Dendritic cell treated with granulocyte-macrophage colony-stimulating factor and Interleukin-4, amounts not matched to agents 40 ng/mL and 50 ng/mL, for 4 days (primary cell): Measurements from ENCODE around the gene CCR7.
"Not testable (repeated sequence)": the region's sequence is repeated elsewhere in the genome, so short reads cannot be mapped to it uniquely, and the experiment has no call there.

ENCODE experiments used
- H3K27ac Mint-ChIP-seq: one replicate; pipeline ENCODE4 v1.8.0; 2022; ENCODE audit warnings: mild to moderate bottlenecking, mixed read lengths
- H3K27me3 Mint-ChIP-seq: one replicate; pipeline ENCODE4 v1.8.0; 2022; ENCODE audit warnings: mild to moderate bottlenecking, mixed read lengths
- H3K36me3 Mint-ChIP-seq: one replicate; pipeline ENCODE4 v1.8.0; 2022; ENCODE audit warnings: low read depth, mixed read lengths
- H3K4me1 Mint-ChIP-seq: one replicate; pipeline ENCODE4 v1.8.0; 2022; ENCODE audit warnings: low read depth, mixed read lengths
- H3K4me3 Mint-ChIP-seq: one replicate; pipeline ENCODE4 v1.8.0; 2022; ENCODE audit warnings: mild to moderate bottlenecking, moderate library complexity, mixed read lengths
- H3K9me3 Mint-ChIP-seq: one replicate; pipeline ENCODE4 v1.8.0; 2022; ENCODE audit warnings: mixed read lengths
- intact Hi-C: fragments of 100-400 bp; cut with micrococcal nuclease; formaldehyde crosslinking; loops from one replicate; pipeline ENCODE4 v1.15.0; 2022

The CCR7 gene

DNA sequence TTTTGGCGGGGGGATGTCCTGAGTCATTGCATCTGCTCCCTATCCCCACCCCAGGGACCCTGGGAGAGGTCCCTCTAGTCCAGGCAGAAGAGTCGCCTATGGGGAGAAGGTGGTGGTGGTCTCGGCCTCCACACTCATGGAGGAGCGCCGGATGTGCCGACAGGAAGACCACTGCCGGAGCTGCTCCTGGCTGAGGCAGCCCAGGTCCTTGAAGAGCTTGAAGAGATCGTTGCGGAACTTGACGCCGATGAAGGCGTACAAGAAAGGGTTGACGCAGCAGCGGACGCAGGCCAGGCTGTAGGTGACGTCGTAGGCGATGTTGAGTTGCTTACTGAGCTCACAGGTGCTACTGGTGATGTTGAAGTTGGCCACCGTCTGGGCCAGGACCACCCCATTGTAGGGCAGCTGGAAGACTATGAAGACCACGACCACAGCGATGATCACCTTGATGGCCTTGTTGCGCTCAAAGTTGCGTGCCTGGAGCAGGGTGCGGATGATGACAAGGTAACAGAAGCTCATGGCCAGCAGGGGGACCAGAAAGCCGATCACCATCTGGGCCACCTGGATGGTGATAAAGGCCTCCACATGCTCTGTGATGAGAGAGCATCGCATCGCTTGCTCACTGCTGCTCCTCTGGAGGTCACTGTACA lies 10.5 kb downstream of the CCR7 start:
- Mint-ChIP-seq H3K4me1 (peaks cover 15% of the 10 kb centered on the region), H3K27me3 (peaks cover 37% of the 10 kb centered on the region), H3K27ac (peak overlapping the region; percentile 81), H3K9me3 (no peaks in the 10 kb centered on the region), H3K36me3 (no peaks in the 10 kb centered on the region), H3K4me3 (no peak overlapping the region)
- intact Hi-C loops, result no loop called here

DNA sequence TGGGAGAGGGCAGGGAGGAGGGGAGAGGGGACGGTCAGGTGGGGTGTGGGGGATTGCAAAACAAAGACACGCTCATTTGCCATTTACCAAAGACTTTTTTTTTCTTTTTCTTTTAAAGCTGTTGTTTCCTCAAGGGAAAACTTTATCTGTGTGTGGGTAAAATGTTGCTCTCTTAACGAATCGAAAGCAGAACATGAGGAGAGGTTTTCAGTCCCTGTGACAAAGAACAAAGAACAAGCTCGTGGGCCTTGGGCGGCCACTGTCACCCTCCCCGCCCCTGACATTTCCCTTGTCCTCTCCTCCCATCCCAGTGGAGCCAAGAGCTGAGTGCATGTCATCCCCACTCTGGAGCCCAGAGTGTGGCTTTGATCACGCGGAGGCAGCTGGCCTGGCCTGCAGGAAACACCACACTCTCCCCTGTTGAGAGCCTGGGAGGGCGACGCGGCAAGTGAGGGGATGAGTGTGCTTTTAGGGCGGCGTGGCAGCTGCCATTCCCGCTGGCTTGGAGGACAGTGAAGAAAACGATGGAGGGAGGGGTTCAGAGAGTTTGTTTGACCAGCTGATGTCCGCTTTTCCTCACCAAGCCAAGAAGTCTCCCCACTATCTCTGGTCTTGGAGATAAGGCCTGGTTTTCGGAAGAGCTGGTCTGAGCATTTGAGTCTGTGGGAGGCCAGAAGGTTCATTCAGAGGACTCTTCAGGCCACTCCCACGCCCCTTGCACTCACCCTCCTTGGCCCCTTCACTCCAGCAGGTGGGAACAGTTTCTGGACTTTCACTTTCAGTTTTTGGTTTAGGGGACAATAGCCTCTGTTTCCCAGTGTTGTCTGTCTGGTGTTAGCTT lies 11.4 kb downstream of the CCR7 start:
- intact Hi-C loops, result no loop called here
- no peaks in the 10 kb centered on the region for H3K36me3 Mint-ChIP-seq
- H3K4me3 Mint-ChIP-seq, result peak overlapping the region; percentile 45
- H3K27ac Mint-ChIP-seq, result peak overlapping the region; percentile 81
- peaks cover 30% of the 10 kb centered on the region for H3K27me3 Mint-ChIP-seq
- H3K4me1 Mint-ChIP-seq, result peaks cover 15% of the 10 kb centered on the region
- no peaks in the 10 kb centered on the region for H3K9me3 Mint-ChIP-seq

- Mint-ChIP-seq H3K36me3 (no peaks in the 10 kb centered on the region), H3K9me3 (no peaks in the 10 kb centered on the region), H3K27ac (no peak overlapping the region), H3K27me3 (peaks cover 23% of the 10 kb centered on the region), H3K4me1 (peaks cover 15% of the 10 kb centered on the region), H3K4me3 (no peak overlapping the region)
- intact Hi-C loops, result no loop called here
These were observed 12.2 kb downstream of the CCR7 start for GRCh38 chr17:40552806-40553693.

DNA sequence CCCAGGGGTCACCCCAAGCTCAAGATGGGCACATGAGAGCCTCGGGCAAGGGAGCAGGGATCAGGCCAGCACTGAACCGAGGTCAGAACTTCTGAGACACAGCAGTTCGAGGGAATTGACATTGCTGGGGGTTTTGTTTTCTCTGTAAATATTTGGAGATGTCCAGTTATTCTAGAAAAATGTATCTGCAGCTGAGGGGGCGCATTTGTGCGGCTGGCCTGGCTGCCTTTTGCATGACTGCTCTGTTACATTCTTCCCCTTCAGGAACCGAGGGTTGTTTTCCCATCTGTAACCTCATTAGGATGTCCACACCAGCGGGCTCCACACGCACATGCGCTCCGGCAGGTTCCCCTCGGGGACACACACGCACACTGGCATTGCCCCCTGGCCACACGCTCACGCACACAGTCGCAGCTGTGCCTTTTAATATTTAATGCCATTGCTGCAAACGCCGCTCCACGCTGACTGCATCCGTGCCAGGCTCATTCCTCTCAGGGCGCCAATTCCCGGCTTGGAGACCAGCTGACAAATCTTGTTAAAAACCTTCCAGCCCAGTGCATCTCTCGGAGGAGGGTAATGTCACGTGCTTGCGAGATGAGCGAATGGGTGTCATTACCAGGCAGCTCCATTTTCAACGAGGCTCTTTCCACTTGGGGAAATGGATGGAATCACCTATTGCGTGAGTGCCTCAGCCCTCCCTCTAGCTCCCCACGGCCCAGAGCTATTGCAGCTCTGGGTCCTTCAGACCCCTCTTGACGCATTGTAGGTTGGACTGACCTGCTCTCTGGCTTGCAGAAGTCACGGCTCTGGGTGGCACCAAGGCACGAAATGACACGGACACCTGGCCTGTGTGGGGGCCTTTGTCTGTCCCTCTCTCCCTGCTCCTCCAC lies 13.1 kb downstream of the CCR7 start:
- Mint-ChIP-seq H3K4me1 (peaks cover 15% of the 10 kb centered on the region), H3K9me3 (no peaks in the 10 kb centered on the region), H3K27me3 (peaks cover 15% of the 10 kb centered on the region), H3K27ac (no peak overlapping the region), H3K36me3 (no peaks in the 10 kb centered on the region), H3K4me3 (no peak overlapping the region)
- intact Hi-C loops, result no loop called here

DNA sequence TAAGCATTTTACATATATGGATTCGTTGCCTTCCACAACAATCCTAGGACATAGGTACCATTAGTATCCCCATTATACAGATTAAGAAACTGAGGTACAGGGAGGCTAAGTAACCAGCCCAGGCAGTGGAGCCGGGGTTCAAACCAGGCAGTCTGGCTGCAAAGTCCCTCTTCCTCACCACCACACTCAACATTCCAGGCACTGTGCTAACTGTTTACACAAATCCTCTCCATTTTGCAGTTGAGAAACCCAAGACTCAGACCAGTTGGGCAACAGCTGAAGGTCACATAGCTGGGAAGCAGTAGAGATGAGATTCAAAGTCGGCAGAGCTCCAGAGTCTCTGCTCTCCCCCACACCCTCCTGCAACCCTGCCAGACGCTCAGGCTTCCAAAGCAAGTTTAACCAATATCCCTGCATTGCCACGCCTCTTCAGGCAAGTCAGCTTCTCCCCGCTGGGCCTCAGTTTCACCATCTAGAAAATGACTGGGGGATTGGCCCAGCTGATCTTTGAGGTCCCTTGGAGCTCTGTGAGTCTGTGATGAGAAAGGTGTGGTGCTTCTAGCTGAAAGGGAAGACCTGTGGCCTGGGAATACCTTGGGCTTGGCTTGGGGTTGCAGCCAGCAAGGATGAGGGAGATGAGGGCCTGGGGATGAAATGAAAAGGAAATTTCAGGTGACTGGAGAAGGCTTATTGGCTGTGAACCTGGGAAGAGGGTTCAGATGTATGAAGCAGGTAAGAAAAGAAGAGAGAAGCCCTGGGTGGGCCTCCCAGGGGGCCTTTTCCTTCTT lies 14.0 kb downstream of the CCR7 start:
- Mint-ChIP-seq H3K36me3 (no peaks in the 10 kb centered on the region), H3K27me3 (peaks cover 6% of the 10 kb centered on the region), H3K4me1 (peaks cover 15% of the 10 kb centered on the region), H3K9me3 (no peaks in the 10 kb centered on the region), H3K27ac (no peak overlapping the region), H3K4me3 (no peak overlapping the region)
- intact Hi-C loops, result no loop called here

DNA sequence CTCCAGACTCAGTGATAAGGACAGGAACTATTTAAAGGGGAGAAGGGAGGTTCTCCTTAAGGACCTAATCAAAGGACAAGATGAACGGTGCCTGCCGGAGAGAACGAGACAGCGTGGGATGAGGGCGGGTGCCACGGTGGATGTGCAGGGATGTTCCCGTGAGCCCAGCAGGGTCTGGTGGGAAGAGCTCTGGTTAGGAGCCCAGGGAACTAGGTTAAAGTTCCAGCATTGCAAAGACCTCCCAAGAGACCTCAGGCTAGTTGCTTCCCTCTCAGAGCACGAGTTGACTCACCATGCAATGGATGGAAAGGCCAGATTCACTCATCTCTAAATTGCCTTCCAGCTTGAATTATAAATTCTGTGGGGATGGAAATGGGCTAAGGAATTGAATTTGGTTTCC lies 14.7 kb downstream of the CCR7 start:
- peaks cover 3% of the 10 kb centered on the region for H3K27me3 Mint-ChIP-seq
- H3K27ac Mint-ChIP-seq, result no peak overlapping the region
- no peak overlapping the region for H3K4me3 Mint-ChIP-seq
- intact Hi-C loops, result no loop called here
- no peaks in the 10 kb centered on the region for H3K9me3 Mint-ChIP-seq
- H3K4me1 Mint-ChIP-seq, result peaks cover 15% of the 10 kb centered on the region
- no peaks in the 10 kb centered on the region for H3K36me3 Mint-ChIP-seq

GRCh38 chr17:40548982-40549685 lies 16.1 kb downstream of the CCR7 start:
- Mint-ChIP-seq H3K9me3 (no peaks in the 10 kb centered on the region), H3K4me3 (no peak overlapping the region), H3K27me3 (no peaks in the 10 kb centered on the region), H3K4me1 (peaks cover 10% of the 10 kb centered on the region), H3K36me3 (no peaks in the 10 kb centered on the region), H3K27ac (no peak overlapping the region)
- intact Hi-C loops, result no loop called here

GRCh38 chr17:40548491-40548981 lies 16.7 kb downstream of the CCR7 start:
- Mint-ChIP-seq H3K9me3 (no peaks in the 10 kb centered on the region), H3K27ac (no peak overlapping the region), H3K4me1 (peaks cover 4% of the 10 kb centered on the region), H3K27me3 (no peaks in the 10 kb centered on the region), H3K4me3 (no peak overlapping the region), H3K36me3 (no peaks in the 10 kb centered on the region)
- intact Hi-C loops, result no loop called here

- no peaks in the 10 kb centered on the region for H3K36me3 Mint-ChIP-seq
- no peaks in the 10 kb centered on the region for H3K9me3 Mint-ChIP-seq
- intact Hi-C loops, result no loop called here
- no peaks in the 10 kb centered on the region for H3K27me3 Mint-ChIP-seq
- no peaks in the 10 kb centered on the region for H3K4me1 Mint-ChIP-seq
- H3K4me3 Mint-ChIP-seq, result no peak overlapping the region
- no peak overlapping the region for H3K27ac Mint-ChIP-seq
These were observed 17.3 kb downstream of the CCR7 start for GRCh38 chr17:40547785-40548478.

DNA sequence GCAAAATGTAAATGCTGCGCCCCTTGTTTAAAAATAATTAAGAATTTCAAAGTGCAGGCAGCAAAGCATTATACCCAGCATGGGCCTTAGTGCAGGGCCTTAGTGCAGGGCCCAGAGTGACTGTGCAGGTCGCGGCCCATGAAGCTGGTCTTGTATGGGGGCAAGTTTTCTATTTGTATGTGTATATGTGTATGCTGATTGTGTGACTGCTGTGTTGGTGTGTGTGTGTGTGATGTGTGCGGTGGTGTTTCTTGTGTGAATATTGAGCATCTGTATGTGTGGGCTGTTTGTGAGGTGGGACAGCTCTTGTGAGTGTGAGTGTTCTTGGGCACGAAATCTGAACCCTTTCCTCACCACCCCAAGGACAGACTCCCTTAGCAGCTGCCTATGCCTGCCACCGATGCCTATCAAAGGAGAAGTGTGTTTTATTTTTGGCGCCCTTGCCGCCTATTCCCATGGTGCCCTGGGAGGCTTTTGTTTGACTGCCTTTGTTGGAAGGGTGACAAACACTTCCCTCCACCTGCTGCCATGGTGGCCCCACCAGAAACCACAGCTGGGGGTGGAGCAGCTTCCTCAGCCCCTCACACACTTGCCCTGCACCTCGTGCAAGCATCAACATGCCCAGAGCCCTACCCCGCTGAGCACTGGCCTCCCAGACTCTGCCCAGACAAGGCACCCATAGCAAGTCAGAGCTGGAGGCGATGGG lies 18.0 kb downstream of the CCR7 start:
- H3K9me3 Mint-ChIP-seq, result no peaks in the 10 kb centered on the region
- H3K36me3 Mint-ChIP-seq, result no peaks in the 10 kb centered on the region
- H3K4me1 Mint-ChIP-seq, result peaks cover 5% of the 10 kb centered on the region
- peaks cover under 1% of the 10 kb centered on the region for H3K27me3 Mint-ChIP-seq
- H3K4me3 Mint-ChIP-seq, result no peak overlapping the region
- H3K27ac Mint-ChIP-seq, result no peak overlapping the region
- intact Hi-C loops, result no loop called here

DNA sequence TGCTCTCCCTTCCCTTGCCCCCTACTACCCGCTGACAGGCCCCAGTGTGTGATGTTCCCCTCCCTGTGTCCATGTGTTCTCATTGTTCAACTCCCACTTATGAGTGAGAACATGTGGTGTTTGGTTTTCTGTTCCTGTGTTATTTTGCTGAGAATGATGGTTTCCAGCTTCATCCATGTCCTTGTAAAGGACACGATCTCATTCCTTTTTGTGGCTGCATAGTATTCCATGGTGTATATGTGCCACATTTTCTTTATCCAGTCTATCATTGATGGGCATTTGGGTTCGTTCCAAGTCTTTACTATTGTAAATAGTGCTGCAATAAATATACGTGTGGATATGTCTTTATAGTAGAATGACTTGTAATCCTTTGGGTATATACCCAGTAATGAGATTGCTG lies 18.8 kb downstream of the CCR7 start:
- H3K4me3 Mint-ChIP-seq, H3K4me1 Mint-ChIP-seq, H3K27ac Mint-ChIP-seq, intact Hi-C loops, H3K9me3 Mint-ChIP-seq, H3K36me3 Mint-ChIP-seq, H3K27me3 Mint-ChIP-seq: not testable (repeated sequence)
